ENCODE measurements around the gene MRFAP1L1.

MRFAP1L1 gene

GRCh38 chr4:6710282-6710681 is 617 bp upstream of the MRFAP1L1 start:
- Histone ChIP-seq H3K27me3 (ENCODE audit: low read depth, low read length) (no peaks in the 10 kb centered on the region), H3K9ac (ENCODE audit: low read length) (peak overlapping the region; percentile 68), H3K79me2 (ENCODE audit: low read length) (peaks cover 43% of the 10 kb centered on the region), H3K4me2 (ENCODE audit: low read length) (peak overlapping the region; percentile 85), H3K4me1 (ENCODE audit: low read length) (peaks cover 29% of the 10 kb centered on the region), H3K27ac (ENCODE audit: low read length) (no peak overlapping the region), H4K20me1 (ENCODE audit: insufficient read depth, low read length) (no peaks in the 10 kb centered on the region), H3K4me3 (ENCODE audit: low read length) (peak overlapping the region; percentile 94), H2AFZ (ENCODE audit: low read depth, low read length) (peak overlapping the region; percentile 39), H3K9me3 (ENCODE audit: insufficient read depth, low read length) (no peaks in the 10 kb centered on the region), H3K36me3 (replicated peaks; ENCODE audit: low read depth, low read length) (peaks cover 31% of the 10 kb centered on the region)
- TF ChIP-seq CTCF (IDR thresholded peaks at IDR 0.05; ENCODE audit: low read depth, low read length) (no peak), EZH2phosphoT487 (IDR thresholded peaks at IDR 0.05; ENCODE audit: low read depth) (no peak)

- Histone ChIP-seq H3K27me3 (ENCODE audit: low read depth, low read length) (no peaks in the 10 kb centered on the region), H3K36me3 (replicated peaks; ENCODE audit: low read depth, low read length) (peaks cover 40% of the 10 kb centered on the region), H3K4me3 (ENCODE audit: low read length) (no peak overlapping the region), H3K79me2 (ENCODE audit: low read length) (peaks cover 63% of the 10 kb centered on the region), H3K9ac (ENCODE audit: low read length) (no peak overlapping the region), H3K4me2 (ENCODE audit: low read length) (no peak overlapping the region), H2AFZ (ENCODE audit: low read depth, low read length) (no peak overlapping the region), H4K20me1 (ENCODE audit: insufficient read depth, low read length) (no peaks in the 10 kb centered on the region), H3K4me1 (ENCODE audit: low read length) (peaks cover 22% of the 10 kb centered on the region), H3K9me3 (ENCODE audit: insufficient read depth, low read length) (no peaks in the 10 kb centered on the region), H3K27ac (ENCODE audit: low read length) (no peak overlapping the region)
- TF ChIP-seq CTCF (IDR thresholded peaks at IDR 0.05; ENCODE audit: low read depth, low read length) (no peak), EZH2phosphoT487 (IDR thresholded peaks at IDR 0.05; ENCODE audit: low read depth) (no peak)
Observed at GRCh38 chr4:6706173-6706572, 3.5 kb downstream of the MRFAP1L1 start.

GRCh38 chr4:6705646-6706045 is 4.0 kb downstream of the MRFAP1L1 start:
- Histone ChIP-seq H3K79me2 (ENCODE audit: low read length) (peaks cover 63% of the 10 kb centered on the region), H4K20me1 (ENCODE audit: insufficient read depth, low read length) (no peaks in the 10 kb centered on the region), H3K4me1 (ENCODE audit: low read length) (peaks cover 17% of the 10 kb centered on the region), H3K4me3 (ENCODE audit: low read length) (no peak overlapping the region), H3K4me2 (ENCODE audit: low read length) (no peak overlapping the region), H3K27ac (ENCODE audit: low read length) (no peak overlapping the region), H2AFZ (ENCODE audit: low read depth, low read length) (no peak overlapping the region), H3K36me3 (replicated peaks; ENCODE audit: low read depth, low read length) (peaks cover 40% of the 10 kb centered on the region), H3K9me3 (ENCODE audit: insufficient read depth, low read length) (no peaks in the 10 kb centered on the region), H3K9ac (ENCODE audit: low read length) (no peak overlapping the region), H3K27me3 (ENCODE audit: low read depth, low read length) (no peaks in the 10 kb centered on the region)
- TF ChIP-seq EZH2phosphoT487 (IDR thresholded peaks at IDR 0.05; ENCODE audit: low read depth) (no peak), CTCF (IDR thresholded peaks at IDR 0.05; ENCODE audit: low read depth, low read length) (no peak)

GRCh38 chr4:6703786-6704185 is 5.9 kb downstream of the MRFAP1L1 start:
- H4K20me1 ChIP-seq (ENCODE audit: insufficient read depth, low read length), result no peaks in the 10 kb centered on the region
- H2AFZ ChIP-seq (ENCODE audit: low read depth, low read length), result no peak overlapping the region
- H3K36me3 ChIP-seq (replicated peaks; ENCODE audit: low read depth, low read length), result peaks cover 39% of the 10 kb centered on the region
- peaks cover 11% of the 10 kb centered on the region for H3K4me1 ChIP-seq (ENCODE audit: low read length)
- H3K27me3 ChIP-seq (ENCODE audit: low read depth, low read length), result no peaks in the 10 kb centered on the region
- TF ChIP-seq CTCF (IDR thresholded peaks at IDR 0.05; ENCODE audit: low read depth, low read length) (no peak), EZH2phosphoT487 (IDR thresholded peaks at IDR 0.05; ENCODE audit: low read depth) (no peak)
- no peak overlapping the region for H3K4me2 ChIP-seq (ENCODE audit: low read length)
- no peak overlapping the region for H3K9ac ChIP-seq (ENCODE audit: low read length)
- H3K79me2 ChIP-seq (ENCODE audit: low read length), result peaks cover 55% of the 10 kb centered on the region
- H3K9me3 ChIP-seq (ENCODE audit: insufficient read depth, low read length), result no peaks in the 10 kb centered on the region
- no peak overlapping the region for H3K4me3 ChIP-seq (ENCODE audit: low read length)
- no peak overlapping the region for H3K27ac ChIP-seq (ENCODE audit: low read length)

Data from OCI-LY3 (cell line).